ENCODE data around the gene TIMP2. TPM values are rescaled to one million over a fixed set of nuclear protein-coding genes. Genes with fewer than 3 reads are reported as not detected.

Gene TIMP2
- total and polyA plus RNA-seq, 2 experiments from 2014 or later = 10.6 to 22.5 TPM

DNA sequence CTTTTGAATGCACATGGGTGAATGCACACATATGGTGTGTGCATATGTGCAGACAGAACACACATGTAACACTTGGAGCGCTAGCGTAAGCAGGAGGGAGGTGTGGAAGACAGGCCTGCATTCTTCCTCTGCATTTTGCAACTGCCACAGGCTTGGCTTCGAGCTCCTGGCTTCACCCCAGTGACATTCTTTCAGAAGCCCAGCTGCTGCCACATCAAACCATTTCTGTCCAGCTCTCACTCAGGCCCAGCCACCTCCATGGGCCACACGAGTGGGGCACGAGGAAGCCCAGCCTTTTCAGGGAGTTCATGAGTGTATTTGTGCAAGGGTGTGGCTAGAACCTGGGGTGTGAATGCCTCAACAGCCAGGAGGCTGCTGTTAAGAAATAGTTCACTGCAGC, 35.7 kb upstream of the TIMP2 start:
- no peaks in the 10 kb centered on the region for H3K36me3 ChIP-seq (ENCODE audit: insufficient read depth)
- no peak overlapping the region for H3K4me3 ChIP-seq
- Mint-ChIP-seq H3K27me3 (ENCODE audit: insufficient read depth, low read depth, poor library complexity) (peaks cover 11% of the 10 kb centered on the region), H3K4me3 (no peak overlapping the region), H3K27ac (no peak overlapping the region), H3K4me1 (no peaks in the 10 kb centered on the region; the same call in 2 of the 3 replicates), H3K9me3 (no peaks in the 10 kb centered on the region), H3K36me3 (ENCODE audit: low read depth) (no peaks in the 10 kb centered on the region)
- no peak for TF ChIP-seq STAT1 (IDR thresholded peaks at IDR 0.05; ENCODE audit: unreplicated experiment)
- TF ChIP-seq EZH2phosphoT487 (IDR thresholded peaks at IDR 0.05; ENCODE audit: unreplicated experiment) = no peak
- no peak for TF ChIP-seq CREB1 (CRISPR knock-in tag; IDR thresholded peaks at IDR 0.05; ENCODE audit: low read depth)
- no peak for TF ChIP-seq CTCF (conservative IDR thresholded peaks at IDR 0.05; ENCODE audit: low read depth in 2 of 2)
- no peak for TF ChIP-seq ZNF331 (CRISPR knock-in tag; IDR thresholded peaks at IDR 0.05; ENCODE audit: low read depth)
- TF ChIP-seq, protein P1, sequence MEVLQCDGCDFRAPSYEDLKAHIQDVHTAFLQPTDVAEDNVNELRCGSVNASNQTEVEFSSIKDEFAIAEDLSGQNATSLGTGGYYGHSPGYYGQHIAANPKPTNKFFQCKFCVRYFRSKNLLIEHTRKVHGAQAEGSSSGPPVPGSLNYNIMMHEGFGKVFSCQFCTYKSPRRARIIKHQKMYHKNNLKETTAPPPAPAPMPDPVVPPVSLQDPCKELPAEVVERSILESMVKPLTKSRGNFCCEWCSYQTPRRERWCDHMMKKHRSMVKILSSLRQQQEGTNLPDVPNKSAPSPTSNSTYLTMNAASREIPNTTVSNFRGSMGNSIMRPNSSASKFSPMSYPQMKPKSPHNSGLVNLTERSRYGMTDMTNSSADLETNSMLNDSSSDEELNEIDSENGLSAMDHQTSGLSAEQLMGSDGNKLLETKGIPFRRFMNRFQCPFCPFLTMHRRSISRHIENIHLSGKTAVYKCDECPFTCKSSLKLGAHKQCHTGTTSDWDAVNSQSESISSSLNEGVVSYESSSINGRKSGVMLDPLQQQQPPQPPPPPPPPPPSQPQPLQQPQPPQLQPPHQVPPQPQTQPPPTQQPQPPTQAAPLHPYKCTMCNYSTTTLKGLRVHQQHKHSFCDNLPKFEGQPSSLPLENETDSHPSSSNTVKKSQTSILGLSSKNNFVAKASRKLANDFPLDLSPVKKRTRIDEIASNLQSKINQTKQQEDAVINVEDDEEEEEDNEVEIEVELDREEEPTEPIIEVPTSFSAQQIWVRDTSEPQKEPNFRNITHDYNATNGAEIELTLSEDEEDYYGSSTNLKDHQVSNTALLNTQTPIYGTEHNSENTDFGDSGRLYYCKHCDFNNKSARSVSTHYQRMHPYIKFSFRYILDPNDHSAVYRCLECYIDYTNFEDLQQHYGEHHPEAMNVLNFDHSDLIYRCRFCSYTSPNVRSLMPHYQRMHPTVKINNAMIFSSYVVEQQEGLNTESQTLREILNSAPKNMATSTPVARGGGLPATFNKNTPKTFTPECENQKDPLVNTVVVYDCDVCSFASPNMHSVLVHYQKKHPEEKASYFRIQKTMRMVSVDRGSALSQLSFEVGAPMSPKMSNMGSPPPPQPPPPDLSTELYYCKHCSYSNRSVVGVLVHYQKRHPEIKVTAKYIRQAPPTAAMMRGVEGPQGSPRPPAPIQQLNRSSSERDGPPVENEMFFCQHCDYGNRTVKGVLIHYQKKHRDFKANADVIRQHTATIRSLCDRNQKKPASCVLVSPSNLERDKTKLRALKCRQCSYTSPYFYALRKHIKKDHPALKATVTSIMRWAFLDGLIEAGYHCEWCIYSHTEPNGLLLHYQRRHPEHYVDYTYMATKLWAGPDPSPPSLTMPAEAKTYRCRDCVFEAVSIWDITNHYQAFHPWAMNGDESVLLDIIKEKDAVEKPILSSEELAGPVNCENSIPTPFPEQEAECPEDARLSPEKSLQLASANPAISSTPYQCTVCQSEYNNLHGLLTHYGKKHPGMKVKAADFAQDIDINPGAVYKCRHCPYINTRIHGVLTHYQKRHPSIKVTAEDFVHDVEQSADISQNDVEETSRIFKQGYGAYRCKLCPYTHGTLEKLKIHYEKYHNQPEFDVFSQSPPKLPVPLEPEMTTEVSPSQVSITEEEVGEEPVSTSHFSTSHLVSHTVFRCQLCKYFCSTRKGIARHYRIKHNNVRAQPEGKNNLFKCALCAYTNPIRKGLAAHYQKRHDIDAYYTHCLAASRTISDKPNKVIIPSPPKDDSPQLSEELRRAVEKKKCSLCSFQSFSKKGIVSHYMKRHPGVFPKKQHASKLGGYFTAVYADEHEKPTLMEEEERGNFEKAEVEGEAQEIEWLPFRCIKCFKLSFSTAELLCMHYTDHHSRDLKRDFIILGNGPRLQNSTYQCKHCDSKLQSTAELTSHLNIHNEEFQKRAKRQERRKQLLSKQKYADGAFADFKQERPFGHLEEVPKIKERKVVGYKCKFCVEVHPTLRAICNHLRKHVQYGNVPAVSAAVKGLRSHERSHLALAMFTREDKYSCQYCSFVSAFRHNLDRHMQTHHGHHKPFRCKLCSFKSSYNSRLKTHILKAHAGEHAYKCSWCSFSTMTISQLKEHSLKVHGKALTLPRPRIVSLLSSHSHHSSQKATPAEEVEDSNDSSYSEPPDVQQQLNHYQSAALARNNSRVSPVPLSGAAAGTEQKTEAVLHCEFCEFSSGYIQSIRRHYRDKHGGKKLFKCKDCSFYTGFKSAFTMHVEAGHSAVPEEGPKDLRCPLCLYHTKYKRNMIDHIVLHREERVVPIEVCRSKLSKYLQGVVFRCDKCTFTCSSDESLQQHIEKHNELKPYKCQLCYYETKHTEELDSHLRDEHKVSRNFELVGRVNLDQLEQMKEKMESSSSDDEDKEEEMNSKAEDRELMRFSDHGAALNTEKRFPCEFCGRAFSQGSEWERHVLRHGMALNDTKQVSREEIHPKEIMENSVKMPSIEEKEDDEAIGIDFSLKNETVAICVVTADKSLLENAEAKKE (CRISPR knock-in tag; IDR thresholded peaks at IDR 0.05) = no peak
- TF ChIP-seq EZH2 (IDR thresholded peaks at IDR 0.05; ENCODE audit: low read depth, unreplicated experiment) = no peak
- TF ChIP-seq, protein P2, sequence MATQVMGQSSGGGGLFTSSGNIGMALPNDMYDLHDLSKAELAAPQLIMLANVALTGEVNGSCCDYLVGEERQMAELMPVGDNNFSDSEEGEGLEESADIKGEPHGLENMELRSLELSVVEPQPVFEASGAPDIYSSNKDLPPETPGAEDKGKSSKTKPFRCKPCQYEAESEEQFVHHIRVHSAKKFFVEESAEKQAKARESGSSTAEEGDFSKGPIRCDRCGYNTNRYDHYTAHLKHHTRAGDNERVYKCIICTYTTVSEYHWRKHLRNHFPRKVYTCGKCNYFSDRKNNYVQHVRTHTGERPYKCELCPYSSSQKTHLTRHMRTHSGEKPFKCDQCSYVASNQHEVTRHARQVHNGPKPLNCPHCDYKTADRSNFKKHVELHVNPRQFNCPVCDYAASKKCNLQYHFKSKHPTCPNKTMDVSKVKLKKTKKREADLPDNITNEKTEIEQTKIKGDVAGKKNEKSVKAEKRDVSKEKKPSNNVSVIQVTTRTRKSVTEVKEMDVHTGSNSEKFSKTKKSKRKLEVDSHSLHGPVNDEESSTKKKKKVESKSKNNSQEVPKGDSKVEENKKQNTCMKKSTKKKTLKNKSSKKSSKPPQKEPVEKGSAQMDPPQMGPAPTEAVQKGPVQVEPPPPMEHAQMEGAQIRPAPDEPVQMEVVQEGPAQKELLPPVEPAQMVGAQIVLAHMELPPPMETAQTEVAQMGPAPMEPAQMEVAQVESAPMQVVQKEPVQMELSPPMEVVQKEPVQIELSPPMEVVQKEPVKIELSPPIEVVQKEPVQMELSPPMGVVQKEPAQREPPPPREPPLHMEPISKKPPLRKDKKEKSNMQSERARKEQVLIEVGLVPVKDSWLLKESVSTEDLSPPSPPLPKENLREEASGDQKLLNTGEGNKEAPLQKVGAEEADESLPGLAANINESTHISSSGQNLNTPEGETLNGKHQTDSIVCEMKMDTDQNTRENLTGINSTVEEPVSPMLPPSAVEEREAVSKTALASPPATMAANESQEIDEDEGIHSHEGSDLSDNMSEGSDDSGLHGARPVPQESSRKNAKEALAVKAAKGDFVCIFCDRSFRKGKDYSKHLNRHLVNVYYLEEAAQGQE (IDR thresholded peaks at IDR 0.05; ENCODE audit: unreplicated experiment) = no peak
- no peak for TF ChIP-seq NANOG (IDR thresholded peaks at IDR 0.05; ENCODE audit: borderline replicate concordance)
- TF ChIP-seq POLR2AphosphoS5 (IDR thresholded peaks at IDR 0.05; ENCODE audit: low read depth) = no peak
- no peak for TF ChIP-seq ZNF114 (CRISPR knock-in tag; IDR thresholded peaks at IDR 0.05)
- no peak for TF ChIP-seq JUNB (IDR thresholded peaks at IDR 0.05; ENCODE audit: unreplicated experiment)
- TF ChIP-seq, protein P3, sequence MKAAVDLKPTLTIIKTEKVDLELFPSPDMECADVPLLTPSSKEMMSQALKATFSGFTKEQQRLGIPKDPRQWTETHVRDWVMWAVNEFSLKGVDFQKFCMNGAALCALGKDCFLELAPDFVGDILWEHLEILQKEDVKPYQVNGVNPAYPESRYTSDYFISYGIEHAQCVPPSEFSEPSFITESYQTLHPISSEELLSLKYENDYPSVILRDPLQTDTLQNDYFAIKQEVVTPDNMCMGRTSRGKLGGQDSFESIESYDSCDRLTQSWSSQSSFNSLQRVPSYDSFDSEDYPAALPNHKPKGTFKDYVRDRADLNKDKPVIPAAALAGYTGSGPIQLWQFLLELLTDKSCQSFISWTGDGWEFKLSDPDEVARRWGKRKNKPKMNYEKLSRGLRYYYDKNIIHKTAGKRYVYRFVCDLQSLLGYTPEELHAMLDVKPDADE (IDR thresholded peaks at IDR 0.05) = no peak
- H2AFZ ChIP-seq = no peak overlapping the region
- no peak overlapping the region for H3K4me2 ChIP-seq
- ATAC-seq (no peak), DNase-seq (ENCODE audit: low spot score) (no peak)
- H3F3A ChIP-seq (replicated peaks; ENCODE audit: low read depth) = no peaks in the 10 kb centered on the region
- H3K27me3 ChIP-seq (ENCODE audit: insufficient read depth) = no peaks in the 10 kb centered on the region
- H3K4me1 ChIP-seq (ENCODE audit: insufficient read depth) = no peaks in the 10 kb centered on the region
- no peaks in the 10 kb centered on the region for H3K9me2 ChIP-seq (ENCODE audit: insufficient read depth)
- H3K27ac ChIP-seq (ENCODE audit: low read depth) = no peak overlapping the region
- no peaks in the 10 kb centered on the region for H4K20me1 ChIP-seq (replicated peaks; ENCODE audit: insufficient read depth)
- H3K79me2 ChIP-seq (replicated peaks; ENCODE audit: insufficient read depth) = no peaks in the 10 kb centered on the region

All from GM23338 (cell line).